Upper lobe of left lung (tissue), 4 donors: ENCODE results near the gene SFXN5.
A peak's percentile ranks its signal among the peaks of the same experiment; 100 is the strongest.

Source experiments
- CTCF ChIP-seq, 6 experiments: fragments of 450-650 bp in 4 of 6; fragments of 200-600 bp in 2 of 6; sonication (generic) in 2 of 6; IDR thresholded peaks; one replicate each; pipeline ENCODE4 v1.5.1; 2016 to 2019; ENCODE audit warnings: antibody characterized with exemption in 6 of 6
- EP300 ChIP-seq, 4 donors: sonication (generic); formaldehyde crosslinking; IDR thresholded peaks; one replicate each; pipeline ENCODE4 v1.5.1; 2017; ENCODE audit warnings: antibody characterized with exemption in 4 of 4, control low read depth in 2 of 4
- POLR2A ChIP-seq, 4 donors: fragments of 450-650 bp; IDR thresholded peaks; one replicate each; pipeline ENCODE4 v1.5.1; 2016 to 2017; ENCODE audit warnings: antibody characterized with exemption in 4 of 4, mild to moderate bottlenecking in 2 of 4

GRCh38 chr2:73070643-73071359 is 711 bp downstream of the SFXN5 start:
- no peak for TF ChIP-seq EP300 (IDR thresholded peaks at IDR 0.05)
- TF ChIP-seq CTCF (IDR thresholded peaks at IDR 0.05) = no peak
- TF ChIP-seq POLR2A (IDR thresholded peaks at IDR 0.05) = peak in 2 of 4 donors; percentile 65 to 70
